GM23248 (cell line): ENCODE data around the gene ASIC1.

Source experiments
- EZH2 ChIP-seq: fragments of 200-600 bp; sonication (generic); IDR thresholded peaks from 2 replicates; pipeline ENCODE4 v1.6.1; 2018; ENCODE audit warnings: antibody characterized with exemption, mild to moderate bottlenecking; ENCODE audit not compliant: insufficient read depth, poor library complexity, severe bottlenecking
- EZH2phosphoT487 ChIP-seq: fragments of 200-600 bp; sonication (generic); IDR thresholded peaks from 2 replicates; pipeline ENCODE4 v1.6.1; 2018; ENCODE audit warnings: antibody characterized with exemption, moderate library complexity, mild to moderate bottlenecking, low read depth; ENCODE audit not compliant: insufficient read depth

- TF ChIP-seq EZH2 (no peak), EZH2phosphoT487 (no peak)
These were observed 54.5 kb downstream of the ASIC1 start, which contains the start of gene COX14 for GRCh38 chr12:50111693-50112455.
